Fibroblast of mammary gland (primary cell): Measurements from ENCODE around the gene CNTFR.

Source experiments
- DNase-seq: peaks from one replicate; pipeline ENCODE4 v3.0.0-alpha.2; 2010; ENCODE audit warnings: low read depth
- H3K4me3 ChIP-seq: 2 replicates; pipeline ENCODE4 v1.5.1; 2011; ENCODE audit warnings: low read depth, mild to moderate bottlenecking, low read length, moderate library complexity; ENCODE audit not compliant: control insufficient read depth
- TF ChIP-seq, protein P1 (sequence below): conservative IDR thresholded peaks from 2 replicates; pipeline ENCODE4 v1.5.1; 2011; ENCODE audit warnings: low read depth, low read length, inconsistent platforms; ENCODE audit not compliant: control insufficient read depth, insufficient read depth

The CNTFR gene

GRCh38 chr9:34507556-34507955 is 82.0 kb downstream of the CNTFR start:
- no peak overlapping the region for H3K4me3 ChIP-seq
- TF ChIP-seq, protein P1, sequence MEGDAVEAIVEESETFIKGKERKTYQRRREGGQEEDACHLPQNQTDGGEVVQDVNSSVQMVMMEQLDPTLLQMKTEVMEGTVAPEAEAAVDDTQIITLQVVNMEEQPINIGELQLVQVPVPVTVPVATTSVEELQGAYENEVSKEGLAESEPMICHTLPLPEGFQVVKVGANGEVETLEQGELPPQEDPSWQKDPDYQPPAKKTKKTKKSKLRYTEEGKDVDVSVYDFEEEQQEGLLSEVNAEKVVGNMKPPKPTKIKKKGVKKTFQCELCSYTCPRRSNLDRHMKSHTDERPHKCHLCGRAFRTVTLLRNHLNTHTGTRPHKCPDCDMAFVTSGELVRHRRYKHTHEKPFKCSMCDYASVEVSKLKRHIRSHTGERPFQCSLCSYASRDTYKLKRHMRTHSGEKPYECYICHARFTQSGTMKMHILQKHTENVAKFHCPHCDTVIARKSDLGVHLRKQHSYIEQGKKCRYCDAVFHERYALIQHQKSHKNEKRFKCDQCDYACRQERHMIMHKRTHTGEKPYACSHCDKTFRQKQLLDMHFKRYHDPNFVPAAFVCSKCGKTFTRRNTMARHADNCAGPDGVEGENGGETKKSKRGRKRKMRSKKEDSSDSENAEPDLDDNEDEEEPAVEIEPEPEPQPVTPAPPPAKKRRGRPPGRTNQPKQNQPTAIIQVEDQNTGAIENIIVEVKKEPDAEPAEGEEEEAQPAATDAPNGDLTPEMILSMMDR = no peak
- DNase-seq = no peak

GRCh38 chr9:34506623-34507022 is 82.9 kb downstream of the CNTFR start:
- DNase-seq = no peak
- TF ChIP-seq, protein P1 = no peak

DNA sequence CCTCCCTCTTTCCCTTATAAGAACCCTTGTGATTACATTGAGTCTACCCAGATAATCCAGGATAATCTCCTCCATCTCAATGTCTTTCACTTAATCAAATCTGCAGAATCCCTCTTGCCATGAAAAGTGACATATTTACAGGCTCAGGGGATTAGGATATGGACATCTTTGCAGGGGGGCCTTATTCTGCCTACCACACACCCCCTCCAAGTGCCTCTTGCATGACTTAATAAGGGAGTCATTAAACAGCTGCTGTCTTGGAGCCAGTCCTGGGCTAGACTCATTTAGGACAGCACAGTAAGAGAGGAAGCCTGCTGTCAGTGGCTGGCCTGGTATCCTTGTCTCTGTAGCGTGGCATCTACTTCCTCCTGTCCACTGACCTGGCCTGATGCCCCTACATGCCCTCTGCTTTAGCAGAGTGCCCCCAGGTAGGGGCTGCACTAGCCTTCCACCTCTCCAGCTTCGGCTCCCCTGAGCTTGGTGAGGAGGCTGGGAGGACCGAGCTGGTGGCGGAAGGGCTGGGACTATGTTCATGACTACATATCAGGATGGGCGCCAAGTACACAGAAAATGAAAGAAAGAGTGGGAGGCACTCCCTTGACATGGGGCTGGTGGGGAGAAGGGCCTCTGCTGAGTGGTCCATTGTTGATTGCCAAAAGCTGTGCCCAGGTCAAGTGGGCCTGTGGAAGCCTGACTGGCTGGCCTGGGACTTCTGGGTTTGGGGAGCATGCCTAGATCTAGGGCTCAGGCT is 84.0 kb downstream of the CNTFR start:
- no peak overlapping the region for H3K4me3 ChIP-seq
- TF ChIP-seq, protein P1 = no peak
- peak; percentile 9 for DNase-seq

More at GRCh38 chr9:34506623-34507022, 82.9 kb downstream of the CNTFR start:
- no peak overlapping the region for H3K4me3 ChIP-seq

- DNase-seq = no peak
- TF ChIP-seq, protein P1 = no peak
Observed at GRCh38 chr9:34503406-34503805, 86.1 kb downstream of the CNTFR start.

GRCh38 chr9:34502891-34503290 is 86.6 kb downstream of the CNTFR start:
- TF ChIP-seq, protein P1 = no peak
- no peak for DNase-seq
- no peak overlapping the region for H3K4me3 ChIP-seq

More at GRCh38 chr9:34503406-34503805, 86.1 kb downstream of the CNTFR start:
- H3K4me3 ChIP-seq = no peak overlapping the region

- no peak overlapping the region for H3K4me3 ChIP-seq
- no peak for DNase-seq
- TF ChIP-seq, protein P1 = no peak
Observed at GRCh38 chr9:34502471-34502870, 87.1 kb downstream of the CNTFR start.
